ENCODE data around the gene EPHA6. TPM values are rescaled to one million over a fixed set of nuclear protein-coding genes. Genes with fewer than 3 reads are reported as not detected.

The EPHA6 gene
- total RNA-seq, 1 donor from 2014 or later = 0.11 TPM

DNA sequence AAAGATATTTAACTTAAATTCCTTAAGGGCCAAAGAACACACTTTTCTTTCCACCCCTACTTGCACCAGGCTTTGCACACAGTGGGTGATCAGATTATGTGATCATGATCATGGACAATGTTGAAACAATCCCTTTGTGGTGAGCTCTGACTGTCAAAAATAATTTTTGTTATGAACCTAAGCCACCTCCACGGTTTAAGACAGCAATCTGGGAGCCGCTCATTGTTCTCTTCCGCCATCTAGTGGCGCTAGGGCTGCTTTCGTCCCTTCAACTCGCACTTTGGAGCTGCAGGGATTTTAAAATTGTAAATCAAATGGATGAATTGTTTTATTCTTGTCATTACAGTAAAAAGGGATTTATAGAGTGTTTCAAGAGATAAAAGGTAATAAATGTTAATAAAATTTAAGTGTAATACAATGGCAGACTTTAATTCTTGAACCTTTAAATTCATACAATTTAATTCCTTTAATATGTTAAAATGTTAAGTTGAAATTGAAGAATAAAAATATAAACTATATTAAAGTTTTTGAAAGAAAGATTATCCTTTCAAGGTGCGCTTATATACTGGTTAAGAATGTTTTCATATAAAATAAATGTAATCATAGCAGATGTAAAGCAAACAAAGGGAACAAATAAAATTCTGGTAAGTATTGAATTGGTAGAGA is 904.9 kb downstream of the EPHA6 start:
- H3K4me3 Mint-ChIP-seq = no peak overlapping the region
- DNase-seq (ENCODE audit: low spot score) = peak; percentile 79
- no peaks in the 10 kb centered on the region for H3K4me1 Mint-ChIP-seq
- TF ChIP-seq, protein P1, sequence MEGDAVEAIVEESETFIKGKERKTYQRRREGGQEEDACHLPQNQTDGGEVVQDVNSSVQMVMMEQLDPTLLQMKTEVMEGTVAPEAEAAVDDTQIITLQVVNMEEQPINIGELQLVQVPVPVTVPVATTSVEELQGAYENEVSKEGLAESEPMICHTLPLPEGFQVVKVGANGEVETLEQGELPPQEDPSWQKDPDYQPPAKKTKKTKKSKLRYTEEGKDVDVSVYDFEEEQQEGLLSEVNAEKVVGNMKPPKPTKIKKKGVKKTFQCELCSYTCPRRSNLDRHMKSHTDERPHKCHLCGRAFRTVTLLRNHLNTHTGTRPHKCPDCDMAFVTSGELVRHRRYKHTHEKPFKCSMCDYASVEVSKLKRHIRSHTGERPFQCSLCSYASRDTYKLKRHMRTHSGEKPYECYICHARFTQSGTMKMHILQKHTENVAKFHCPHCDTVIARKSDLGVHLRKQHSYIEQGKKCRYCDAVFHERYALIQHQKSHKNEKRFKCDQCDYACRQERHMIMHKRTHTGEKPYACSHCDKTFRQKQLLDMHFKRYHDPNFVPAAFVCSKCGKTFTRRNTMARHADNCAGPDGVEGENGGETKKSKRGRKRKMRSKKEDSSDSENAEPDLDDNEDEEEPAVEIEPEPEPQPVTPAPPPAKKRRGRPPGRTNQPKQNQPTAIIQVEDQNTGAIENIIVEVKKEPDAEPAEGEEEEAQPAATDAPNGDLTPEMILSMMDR (IDR thresholded peaks at IDR 0.05) = peak; percentile 99
- no peak for TF ChIP-seq EZH2phosphoT487 (IDR thresholded peaks at IDR 0.05)
- H3F3A ChIP-seq (ENCODE audit: low read depth) = no peaks in the 10 kb centered on the region
- no peak overlapping the region for H2AFZ ChIP-seq (replicated peaks)
- H3K27me3 ChIP-seq = no peaks in the 10 kb centered on the region
- H3K4me2 ChIP-seq = no peak overlapping the region
- no peak overlapping the region for H3K9ac ChIP-seq
- H3K9me3 Mint-ChIP-seq = no peaks in the 10 kb centered on the region
- no peaks in the 10 kb centered on the region for H4K20me1 ChIP-seq (ENCODE audit: low read depth)
- H3K27me3 Mint-ChIP-seq (ENCODE audit: insufficient read depth, low read depth) = no peaks in the 10 kb centered on the region
- H3K36me3 ChIP-seq = no peaks in the 10 kb centered on the region
- no peaks in the 10 kb centered on the region for H3K79me2 ChIP-seq (ENCODE audit: low read depth)
- H3K27ac Mint-ChIP-seq = no peak overlapping the region
- H3K36me3 Mint-ChIP-seq = no peaks in the 10 kb centered on the region
- H3K4me3 ChIP-seq = no peak overlapping the region
- no peaks in the 10 kb centered on the region for H3K9me3 ChIP-seq (ENCODE audit: low read depth)
- no peak overlapping the region for H3K27ac ChIP-seq
- no peaks in the 10 kb centered on the region for H3K4me1 ChIP-seq

GRCh38 chr3:97720417-97720816 is 906.0 kb downstream of the EPHA6 start:
- Histone ChIP-seq H3K27me3 (no peaks in the 10 kb centered on the region), H3K79me2 (ENCODE audit: low read depth) (no peaks in the 10 kb centered on the region), H3K27ac (no peak overlapping the region), H2AFZ (replicated peaks) (no peak overlapping the region), H3K9ac (no peak overlapping the region), H4K20me1 (ENCODE audit: low read depth) (no peaks in the 10 kb centered on the region), H3K36me3 (no peaks in the 10 kb centered on the region), H3F3A (ENCODE audit: low read depth) (no peaks in the 10 kb centered on the region), H3K9me3 (ENCODE audit: low read depth) (no peaks in the 10 kb centered on the region), H3K4me1 (no peaks in the 10 kb centered on the region), H3K4me2 (no peak overlapping the region), H3K4me3 (no peak overlapping the region)
- no peaks in the 10 kb centered on the region for H3K4me1 Mint-ChIP-seq
- H3K4me3 Mint-ChIP-seq = no peak overlapping the region
- no peak for DNase-seq (ENCODE audit: low spot score)
- no peak overlapping the region for H3K27ac Mint-ChIP-seq
- no peaks in the 10 kb centered on the region for H3K27me3 Mint-ChIP-seq (ENCODE audit: insufficient read depth, low read depth)
- TF ChIP-seq EZH2phosphoT487 (IDR thresholded peaks at IDR 0.05) (no peak), EZH2 (IDR thresholded peaks at IDR 0.05) (no peak)
- TF ChIP-seq, protein P1 (IDR thresholded peaks at IDR 0.05) = no peak
- no peaks in the 10 kb centered on the region for H3K36me3 Mint-ChIP-seq
- H3K9me3 Mint-ChIP-seq = no peaks in the 10 kb centered on the region

GRCh38 chr3:97721446-97721845 is 907.1 kb downstream of the EPHA6 start:
- no peak overlapping the region for H3K9ac ChIP-seq
- no peaks in the 10 kb centered on the region for H3K79me2 ChIP-seq (ENCODE audit: low read depth)
- no peaks in the 10 kb centered on the region for H3K4me1 ChIP-seq
- no peaks in the 10 kb centered on the region for H3F3A ChIP-seq (ENCODE audit: low read depth)
- H3K9me3 ChIP-seq (ENCODE audit: low read depth) = no peaks in the 10 kb centered on the region
- no peak overlapping the region for H3K27ac ChIP-seq
- Mint-ChIP-seq H3K27me3 (ENCODE audit: insufficient read depth, low read depth) (no peaks in the 10 kb centered on the region), H3K4me1 (no peaks in the 10 kb centered on the region), H3K4me3 (no peak overlapping the region), H3K27ac (no peak overlapping the region), H3K9me3 (no peaks in the 10 kb centered on the region), H3K36me3 (no peaks in the 10 kb centered on the region)
- H3K4me2 ChIP-seq = no peak overlapping the region
- H2AFZ ChIP-seq (replicated peaks) = no peak overlapping the region
- H3K36me3 ChIP-seq = no peaks in the 10 kb centered on the region
- no peak overlapping the region for H3K4me3 ChIP-seq
- H4K20me1 ChIP-seq (ENCODE audit: low read depth) = no peaks in the 10 kb centered on the region
- TF ChIP-seq EZH2phosphoT487 (IDR thresholded peaks at IDR 0.05) (no peak), EZH2 (IDR thresholded peaks at IDR 0.05) (no peak)
- TF ChIP-seq, protein P1 (IDR thresholded peaks at IDR 0.05) = no peak
- no peak for DNase-seq (ENCODE audit: low spot score)
- H3K27me3 ChIP-seq = no peaks in the 10 kb centered on the region

All from neural progenitor cell (in vitro differentiated cells).